ENCODE data around the gene HTR3B.
A peak's percentile ranks its signal among the peaks of the same experiment; 100 is the strongest.
"Not testable (repeated sequence)": the region's sequence is repeated elsewhere in the genome, so short reads cannot be mapped to it uniquely, and the experiment has no call there.

Gene HTR3B, protein sequence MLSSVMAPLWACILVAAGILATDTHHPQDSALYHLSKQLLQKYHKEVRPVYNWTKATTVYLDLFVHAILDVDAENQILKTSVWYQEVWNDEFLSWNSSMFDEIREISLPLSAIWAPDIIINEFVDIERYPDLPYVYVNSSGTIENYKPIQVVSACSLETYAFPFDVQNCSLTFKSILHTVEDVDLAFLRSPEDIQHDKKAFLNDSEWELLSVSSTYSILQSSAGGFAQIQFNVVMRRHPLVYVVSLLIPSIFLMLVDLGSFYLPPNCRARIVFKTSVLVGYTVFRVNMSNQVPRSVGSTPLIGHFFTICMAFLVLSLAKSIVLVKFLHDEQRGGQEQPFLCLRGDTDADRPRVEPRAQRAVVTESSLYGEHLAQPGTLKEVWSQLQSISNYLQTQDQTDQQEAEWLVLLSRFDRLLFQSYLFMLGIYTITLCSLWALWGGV

GRCh38 chr11:113904379-113905101 lies at the start of gene HTR3B:
TSS of gene HTR3B (plus strand) at chr11:113904796. CDS start at chr11:113904934, 138 bp downstream.
- DNase-seq, result no peak

GRCh38 chr11:113855803-113856202 lies 48.8 kb upstream of the HTR3B start:
- DNase-seq, result no peak

DNA sequence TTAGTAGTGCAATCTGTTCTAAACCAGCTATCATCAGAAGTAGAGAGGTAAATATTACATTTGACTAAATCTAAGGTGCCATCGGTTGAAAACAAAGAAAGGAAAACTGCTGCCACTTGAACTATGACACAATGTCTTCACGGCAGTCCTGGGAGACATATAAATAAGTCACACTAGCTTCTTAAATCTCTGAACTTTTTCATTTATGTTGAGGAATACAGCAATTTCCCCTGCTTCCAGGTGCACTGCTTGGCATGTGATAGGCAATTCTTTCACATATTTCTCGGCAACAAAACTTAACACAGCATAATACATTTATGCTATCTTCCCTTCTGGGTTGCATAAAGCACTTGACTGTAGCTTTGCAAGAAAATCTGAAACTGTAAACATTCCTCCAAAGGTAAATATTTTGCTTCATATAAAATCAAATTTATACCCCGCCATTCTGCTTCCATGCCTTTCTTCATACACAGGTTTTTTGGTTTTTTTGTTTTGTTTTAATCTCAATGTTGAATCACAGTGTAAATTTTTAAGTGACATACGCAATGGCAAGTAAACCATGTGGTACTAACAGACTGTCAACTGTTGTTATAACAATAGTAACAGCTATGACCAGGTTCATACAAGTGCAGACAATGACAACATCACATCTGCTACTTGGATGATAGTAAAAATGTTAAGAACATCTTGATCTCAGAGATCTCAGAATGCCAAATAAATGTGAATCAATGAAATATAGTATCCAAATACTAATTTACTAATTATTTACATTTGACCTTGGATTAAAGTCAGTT lies 47.4 kb upstream of the HTR3B start:
- DNase-seq, result no peak

DNA sequence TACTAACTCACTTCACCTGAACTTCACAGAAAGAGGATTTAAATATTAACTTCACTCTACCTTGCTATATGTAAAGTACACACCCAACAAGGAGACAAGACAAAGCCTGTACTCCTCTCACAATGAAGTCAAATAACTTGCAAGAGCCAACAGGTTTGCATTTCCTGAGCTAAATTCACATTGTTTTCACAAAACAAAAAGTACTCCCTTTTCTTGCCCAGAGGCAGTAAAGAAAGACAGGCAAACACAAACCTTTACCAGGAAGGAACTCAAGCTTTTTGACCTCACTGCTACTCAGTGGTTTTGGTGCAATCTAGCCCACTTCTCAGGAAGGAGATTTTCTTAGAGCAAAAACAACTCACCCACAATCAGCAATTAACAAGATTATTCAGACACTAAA lies 44.9 kb upstream of the HTR3B start:
- DNase-seq, result no peak

- DNase-seq, result no peak
These were observed 42.2 kb upstream of the HTR3B start for GRCh38 chr11:113862435-113862834.

- no peak for DNase-seq
These were observed 40.2 kb upstream of the HTR3B start for GRCh38 chr11:113864410-113864809.

GRCh38 chr11:113865873-113866272 lies 38.7 kb upstream of the HTR3B start:
- DNase-seq, result no peak

- DNase-seq, result no peak
These were observed 36.6 kb upstream of the HTR3B start for GRCh38 chr11:113867843-113868503.

GRCh38 chr11:113871336-113871735 lies 33.3 kb upstream of the HTR3B start:
- DNase-seq, result no peak

DNA sequence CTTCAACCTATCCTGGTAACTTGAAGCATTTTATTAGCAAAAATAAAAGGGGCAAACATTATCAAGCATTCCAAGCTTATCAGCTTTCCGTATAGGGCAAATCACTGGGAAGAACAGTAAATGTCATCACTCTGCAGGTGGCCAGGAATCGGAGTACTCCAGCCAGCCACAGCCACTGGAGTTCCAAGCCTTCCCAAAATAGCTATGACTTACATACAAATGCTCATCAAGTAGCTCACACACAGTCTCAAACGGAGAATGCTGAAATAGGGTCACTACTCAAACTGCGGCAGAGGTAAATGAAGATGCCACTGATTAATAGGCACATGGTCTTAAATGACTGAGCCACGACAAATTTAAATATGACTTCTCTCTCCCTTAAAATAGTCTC lies 31.4 kb upstream of the HTR3B start:
- DNase-seq, result no peak

DNA sequence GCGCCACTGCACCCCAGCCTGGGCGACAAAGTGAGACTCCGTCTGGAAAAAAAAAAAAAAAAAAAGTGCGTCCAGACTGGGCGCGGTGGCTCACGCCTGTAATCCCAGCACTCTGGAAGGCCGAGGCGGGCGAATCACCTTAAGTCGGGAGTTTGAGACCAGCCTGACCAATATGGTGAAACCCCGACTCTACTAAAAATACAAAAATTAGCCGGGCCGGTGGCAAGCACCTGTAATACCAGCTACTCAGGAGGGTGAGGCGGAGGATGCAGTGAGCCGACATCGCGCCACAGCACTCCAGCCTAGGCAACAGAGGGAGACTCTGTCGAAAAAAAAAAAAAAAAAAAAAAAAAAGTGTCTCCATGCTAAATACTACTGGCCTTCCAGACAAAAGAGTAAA lies 30.5 kb upstream of the HTR3B start:
- no peak for DNase-seq

GRCh38 chr11:113874581-113875233 lies 29.9 kb upstream of the HTR3B start:
- DNase-seq, result no peak

DNA sequence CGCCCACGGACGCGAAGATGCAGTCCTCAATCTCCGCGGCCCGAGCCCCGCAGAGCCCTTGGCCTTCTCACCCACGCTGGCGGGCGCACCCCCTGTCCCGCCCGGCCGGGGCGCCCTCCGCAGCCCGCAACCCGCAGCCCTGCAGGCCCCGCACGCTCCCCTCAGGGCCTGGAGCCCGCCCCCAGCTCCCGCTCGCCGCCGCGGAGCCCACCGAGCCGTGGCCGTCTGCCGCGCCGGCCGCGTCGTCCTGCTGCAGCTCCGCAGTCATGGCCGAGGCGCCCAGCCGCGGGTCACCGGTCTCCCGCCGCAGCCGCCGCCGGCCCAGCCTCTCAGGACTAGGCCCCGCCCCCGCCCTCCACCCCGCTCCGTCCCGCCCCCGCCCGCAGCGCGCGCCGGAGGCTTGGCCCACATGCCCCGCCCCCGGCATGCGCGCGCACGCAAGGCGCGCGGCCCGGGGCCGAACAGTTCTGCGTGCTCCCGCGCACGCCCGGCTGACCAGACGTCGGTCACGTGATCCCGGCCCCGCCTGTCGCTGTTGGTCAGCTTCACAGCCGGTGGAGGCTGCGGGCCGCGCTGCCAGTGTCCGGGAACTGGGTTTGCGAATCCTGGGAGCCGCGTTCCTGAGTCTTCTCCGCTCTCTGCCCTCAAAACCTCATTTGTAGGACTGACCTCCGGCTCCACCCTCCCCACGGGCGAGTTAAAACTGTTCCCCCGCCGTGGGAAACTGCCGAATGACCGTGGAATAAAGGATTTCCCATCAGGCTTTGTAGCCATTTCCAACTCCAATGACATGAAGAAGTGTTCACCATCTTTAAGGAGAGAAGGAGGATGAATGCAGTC lies 29.1 kb upstream of the HTR3B start, which contains the start of gene USP28:
Gene USP28, minus strand, starts transcription at position 339 of the 840 bp plus-strand sequence. Its CDS starts 71 bp downstream, at position 268.
- peak; percentile 30 to 77 (median 46) for DNase-seq

GRCh38 chr11:113876074-113876797 lies 28.4 kb upstream of the HTR3B start:
- no peak for DNase-seq

DNA sequence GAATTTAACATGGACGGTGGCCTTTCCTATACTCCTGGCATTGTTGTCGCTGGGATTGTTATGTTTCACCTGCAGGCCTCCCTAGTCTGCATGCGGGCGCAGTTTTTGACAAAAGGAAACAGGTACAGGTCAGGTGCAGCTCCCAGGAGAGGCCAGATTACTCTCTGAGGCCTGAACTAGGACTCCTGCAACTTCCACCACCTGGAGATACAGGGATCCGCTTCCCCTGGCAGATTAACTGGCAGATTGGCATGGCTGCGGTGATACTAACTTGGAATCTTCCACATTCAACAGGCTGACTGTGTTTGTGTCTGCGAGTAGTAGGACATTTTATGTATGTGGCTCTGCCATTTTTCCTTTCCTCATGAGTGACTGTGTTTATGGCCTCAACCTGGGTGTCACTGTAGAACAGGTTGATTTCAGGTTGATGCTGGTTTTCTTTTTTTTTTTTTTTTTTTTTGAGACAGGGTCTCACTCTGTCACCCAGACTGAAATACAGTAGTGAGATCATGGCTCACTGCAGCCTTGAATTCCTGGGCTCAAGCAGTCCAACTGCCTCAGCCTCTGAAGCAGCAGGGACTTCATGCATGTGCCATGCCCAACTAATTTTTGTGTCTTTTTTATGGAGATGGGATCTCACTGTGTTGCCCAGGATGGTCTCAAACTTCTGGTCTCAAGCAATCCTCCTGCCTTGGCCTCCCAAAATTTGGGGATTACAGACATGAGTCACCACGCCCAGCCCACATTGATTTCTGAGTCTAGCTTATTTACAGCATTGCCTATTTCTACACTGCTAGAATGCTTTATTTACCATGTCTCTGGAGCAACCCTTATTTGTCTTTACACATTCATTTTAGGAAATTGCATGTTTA lies 27.6 kb upstream of the HTR3B start:
- no peak for DNase-seq

DNA sequence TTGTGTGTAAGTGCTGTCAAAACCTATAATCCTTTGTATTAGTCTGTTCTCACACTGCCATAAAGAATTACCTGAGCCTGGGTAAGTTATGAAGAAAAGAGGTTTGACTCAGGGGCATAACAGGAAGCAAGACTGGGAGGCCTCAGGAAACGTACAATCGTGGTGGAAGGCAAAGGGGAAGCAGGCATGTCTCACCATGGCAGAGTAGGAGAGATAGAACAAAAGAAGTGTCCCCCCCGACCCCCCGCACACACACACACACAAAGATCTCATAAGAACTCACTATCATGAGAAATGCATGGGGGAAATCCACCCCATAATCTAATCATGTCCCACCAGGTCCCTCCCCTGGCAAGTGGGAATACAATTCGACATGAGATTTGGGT lies 26.9 kb upstream of the HTR3B start:
- no peak for DNase-seq

DNA sequence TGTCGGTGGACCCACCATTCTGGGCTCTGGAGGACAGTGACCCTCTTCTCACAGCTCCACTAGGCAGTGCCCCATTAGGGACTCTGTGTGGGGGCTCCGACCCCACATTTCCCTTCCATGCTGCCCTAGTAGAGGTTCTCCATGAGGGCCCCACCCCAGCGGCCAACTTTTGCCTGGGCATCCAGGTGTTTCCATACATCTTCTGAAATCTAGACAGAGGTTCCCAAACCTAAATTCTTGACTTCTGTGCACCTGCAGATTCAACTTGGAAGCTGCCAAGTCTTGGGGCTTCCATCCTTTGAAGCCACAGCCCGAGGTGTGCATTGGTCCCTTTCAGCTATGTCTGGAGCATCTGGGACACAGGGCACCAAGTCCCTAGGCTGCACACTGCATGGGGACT lies 25.1 kb upstream of the HTR3B start:
- DNase-seq, result not testable (repeated sequence)

DNA sequence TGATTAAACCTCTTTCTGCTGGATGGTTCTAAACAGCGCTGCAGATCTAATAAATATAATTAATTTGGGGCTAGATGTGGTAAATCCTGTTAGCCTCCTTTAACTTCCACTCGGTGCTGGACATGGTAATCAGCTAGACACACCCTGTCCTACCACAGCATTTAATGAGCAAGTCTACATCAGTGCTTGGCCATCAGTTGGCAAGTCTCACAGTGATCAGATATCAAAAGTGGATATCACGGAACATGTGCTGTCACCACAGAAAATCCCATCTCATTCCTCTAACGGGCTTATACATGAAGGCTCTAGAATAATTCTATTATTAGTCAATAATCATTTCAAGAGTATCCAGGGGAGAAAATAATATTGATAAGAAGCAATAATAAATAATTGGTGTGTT lies 23.6 kb upstream of the HTR3B start:
- no peak for DNase-seq

DNA sequence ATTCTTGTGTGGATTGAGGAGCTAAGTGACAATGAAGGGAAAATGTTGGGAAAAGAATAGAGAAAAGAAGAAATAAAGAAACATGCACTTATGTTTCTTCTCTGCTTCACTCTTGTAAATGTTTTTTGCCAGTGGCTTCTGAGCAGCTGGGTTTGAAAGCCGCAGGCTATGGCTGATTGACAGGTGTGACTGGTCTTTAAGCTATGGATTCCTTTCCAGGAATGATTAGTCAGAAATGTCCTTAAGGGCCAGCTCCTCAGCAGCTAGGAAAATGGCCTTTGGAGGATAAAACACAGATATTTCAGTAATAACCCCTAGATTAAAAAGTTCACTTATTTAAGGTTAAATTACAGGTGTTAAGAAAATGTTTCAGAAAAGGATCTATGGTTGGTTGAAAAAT lies 22.7 kb upstream of the HTR3B start:
- no peak for DNase-seq

Measured in activated naive CD4-positive, alpha-beta T cell (primary cell).